Adrenal gland (tissue), 12 donors: ENCODE results near the gene PIK3R1. TPM values are rescaled to one million over a fixed set of nuclear protein-coding genes. Genes with fewer than 3 reads are reported as not detected.

Experiments used
- DNase-seq, 7 donors: peaks; one replicate each; pipeline ENCODE4 v3.0.0-alpha.2; 2019 to 2020
- H3K27ac ChIP-seq, 5 donors: fragments of 200-600 bp; sonication (generic) in 4 of 5; 1 replicate in 3 of 5; 2 replicates in 2 of 5; pipeline versions ENCODE4 v1.5.1 to v1.8.0; 2016 to 2020; ENCODE audit warnings: mild to moderate bottlenecking in 1 of 5
- H3K27me3 ChIP-seq: fragments of 200-600 bp; 2 replicates; pipeline ENCODE4 v1.8.0; 2021
- H3K36me3 ChIP-seq, 2 donors: fragments of 200-600 bp; replicated peaks in 1 of 2; 1 replicate in 1 of 2; 2 replicates in 1 of 2; pipeline versions ENCODE4 v1.5.1 to v1.8.0; 2018 to 2022
- H3K4me1 ChIP-seq, 2 donors: fragments of 200-600 bp; replicated peaks in 1 of 2; 1 replicate in 1 of 2; 2 replicates in 1 of 2; pipeline versions ENCODE4 v1.5.1 to v1.8.0; 2018 to 2021
- H3K4me3 ChIP-seq, 4 donors: fragments of 200-600 bp; sonication (generic) in 3 of 4; one replicate each; pipeline ENCODE4 v1.5.1; 2016 to 2018
- H3K9me3 ChIP-seq, 3 donors: fragments of 200-600 bp; sonication (generic) in 1 of 3; replicated peaks in 1 of 3; 1 replicate in 2 of 3; 2 replicates in 1 of 3; pipeline versions ENCODE4 v1.5.1 to v1.8.0; 2016 to 2021
- CTCF ChIP-seq, 6 experiments: fragments of 450-650 bp in 4 of 6; fragments of 200-600 bp in 2 of 6; sonication (generic) in 1 of 6; IDR thresholded peaks; 1 replicate in 5 of 6; 2 replicates in 1 of 6; pipeline versions ENCODE4 v1.5.1 to v1.8.0; 2016 to 2021; ENCODE audit warnings: antibody characterized with exemption in 6 of 6, mild to moderate bottlenecking in 2 of 6, moderate library complexity in 1 of 6
- POLR2A ChIP-seq, 2 donors: fragments of 450-650 bp; IDR thresholded peaks; one replicate each; pipeline ENCODE4 v1.6.1; 2017; ENCODE audit warnings: antibody characterized with exemption in 2 of 2, mild to moderate bottlenecking in 2 of 2, moderate library complexity in 1 of 2
- WGBS, 4 donors: extraction: QIAGEN DNeasy Blood & Tissue Kit in 2 of 4; methylation state at CpG; one replicate each; pipeline versions ENCODE4 v1.1.5 to v1.1.7; 2013 to 2017; 5-methylcytosine and 5-hydroxymethylcytosine counted together
- intact Hi-C, 2 donors: fragments of 100-400 bp; cut with DNase I; formaldehyde crosslinking; loops; one replicate each; pipeline versions ENCODE4 v1.14.1 to v1.15.0; 2022 to 2023
- polyA plus RNA-seq, 3 donors: library from polyadenylated mRNA; stranded (reverse); fragments of 200-250 nt in 2 of 3; fragments of 350-450 nt in 1 of 3; fragmentation: Illumina TruSeq in 1 of 3; extraction: RNeasy Lipid Tissue Mini Kit (QIAGEN cat#74804) in 1 of 3; gene quantifications; one replicate each; pipeline ENCODE4 v1.2.3, GENCODE V29; 2013 to 2014
- total RNA-seq, 9 donors: library from RNA; depleted of rRNA in 4 of 9; stranded (reverse); fragments of >200 nt in 4 of 9; fragments of 120-200 nt in 1 of 9; fragmentation: NEBNext Ultra II Directional in 1 of 9; extraction: Animal tissue kit (Norgen Biotek cat#: 25700) in 1 of 9; gene quantifications; one replicate each; pipeline versions ENCODE4 v1.1.0 to v1.2.4, GENCODE V29; 2013 to 2023
- donor health status: healthy with polysubstance abuse.
- donor health status: Bipolar disorder and iron deficiency.
- donor health status: DM: yes; HTN: yes; CAD: no.
- donor health status: DM: no; HTN: no; CAD: no.
- donor health status: DM: no; HTN: no; CAD: no.
- donor health status: DM: yes; HTN: yes; CAD: no.

PIK3R1 gene
- total and polyA plus RNA-seq, 12 donors: 4.9 to 110 (median 48.2) TPM

GRCh38 chr5:68170826-68171558 lies 44.6 kb upstream of the PIK3R1 start:
- intact Hi-C loops: no loop called here
- Histone ChIP-seq H3K4me3 (no peak overlapping the region), H3K27ac (peak overlapping the region in 2 of 5 donors; percentile 68 to 70), H3K9me3 (no peaks in the 10 kb centered on the region), H3K36me3 (no peaks in the 10 kb centered on the region), H3K27me3 (no peaks in the 10 kb centered on the region), H3K4me1 (peaks cover 0 to 11% of the 10 kb centered on the region in 2 donors)
- no peak for TF ChIP-seq POLR2A (IDR thresholded peaks at IDR 0.05)
- no peak for TF ChIP-seq CTCF (IDR thresholded peaks at IDR 0.05)
- DNase-seq: peak in 6 of 7 donors; percentile 38 to 91 (median 69)
- 37 to 48% (median 42%) methylated on average over 10 of the region's 10 CpGs for WGBS, 4 donors

GRCh38 chr5:68172314-68172713 lies 43.2 kb upstream of the PIK3R1 start:
- peaks cover 0 to 11% of the 10 kb centered on the region in 2 donors for H3K4me1 ChIP-seq
- no peaks in the 10 kb centered on the region for H3K27me3 ChIP-seq
- peak in 4 of 7 donors; percentile 22 to 64 (median 32) for DNase-seq
- no peaks in the 10 kb centered on the region for H3K36me3 ChIP-seq
- H3K9me3 ChIP-seq: no peaks in the 10 kb centered on the region
- TF ChIP-seq CTCF (IDR thresholded peaks at IDR 0.05): no peak
- TF ChIP-seq POLR2A (IDR thresholded peaks at IDR 0.05): no peak
- intact Hi-C loops: no loop called here
- no peak overlapping the region for H3K4me3 ChIP-seq
- WGBS, 4 donors: 38 to 69% (median 55%) methylated on average over 2 of the region's 2 CpGs
- H3K27ac ChIP-seq: peak overlapping the region in 1 of 5 donors; percentile 42

GRCh38 chr5:68173007-68173406 lies 42.5 kb upstream of the PIK3R1 start:
- Histone ChIP-seq H3K27ac (peak overlapping the region in 1 of 5 donors; percentile 42), H3K4me1 (peaks cover 0 to 11% of the 10 kb centered on the region in 2 donors), H3K9me3 (no peaks in the 10 kb centered on the region), H3K27me3 (no peaks in the 10 kb centered on the region), H3K36me3 (no peaks in the 10 kb centered on the region), H3K4me3 (no peak overlapping the region)
- TF ChIP-seq POLR2A (IDR thresholded peaks at IDR 0.05) (no peak), CTCF (IDR thresholded peaks at IDR 0.05) (no peak)
- 87 to 93% (median 90%) methylated on average over 3 of the region's 3 CpGs for WGBS, 4 donors
- no peak for DNase-seq
- intact Hi-C loops: no loop called here

GRCh38 chr5:68176253-68176652 lies 39.3 kb upstream of the PIK3R1 start:
- intact Hi-C loops: no loop called here
- Histone ChIP-seq H3K36me3 (no peaks in the 10 kb centered on the region), H3K27ac (no peak overlapping the region), H3K4me1 (no peaks in the 10 kb centered on the region), H3K27me3 (no peaks in the 10 kb centered on the region), H3K4me3 (no peak overlapping the region), H3K9me3 (no peaks in the 10 kb centered on the region)
- TF ChIP-seq CTCF (IDR thresholded peaks at IDR 0.05) (no peak), POLR2A (IDR thresholded peaks at IDR 0.05) (no peak)
- WGBS, 4 donors: 95 to 98% (median 97%) methylated on average over 6 of the region's 6 CpGs
- no peak for DNase-seq
